Kidney glomerular epithelial cell (primary cell): ENCODE data around the gene TAL2.

Experiments
- DNase-seq: peaks from one replicate; lab custom pipeline; 2025; lab: John Stamatoyannopoulos, UW

Gene TAL2

GRCh38 chr9:105710638-105711037 is 48.4 kb downstream of the TAL2 start:
- DNase-seq: no peak

GRCh38 chr9:105711867-105712266 is 49.6 kb downstream of the TAL2 start:
- no peak for DNase-seq

GRCh38 chr9:105712297-105712696 is 50.0 kb downstream of the TAL2 start:
- no peak for DNase-seq
